Esophagus muscularis mucosa (tissue), 4 donors: ENCODE data around the gene DIAPH3. TPM values are rescaled to one million over a fixed set of nuclear protein-coding genes. Genes with fewer than 3 reads are reported as not detected.

ENCODE experiments used
- DNase-seq: peaks from one replicate; pipeline ENCODE4 v3.0.0-alpha.2; 2017; ENCODE audit errors: extremely low spot score
- H3K27ac ChIP-seq, 4 donors: fragments of 200-600 bp; sonication (generic); replicated peaks in 1 of 4; 1 replicate in 3 of 4; 2 replicates in 1 of 4; pipeline ENCODE4 v1.5.1; 2016 to 2019; ENCODE audit warnings: mild to moderate bottlenecking in 1 of 4
- H3K27me3 ChIP-seq, 4 donors: fragments of 200-600 bp; sonication (generic); one replicate each; pipeline versions ENCODE4 v1.5.1 to v1.6.0; 2016 to 2019
- H3K36me3 ChIP-seq, 4 donors: fragments of 200-600 bp; sonication (generic); one replicate each; pipeline ENCODE4 v1.5.1; 2016 to 2019
- H3K4me1 ChIP-seq, 4 donors: fragments of 200-600 bp; sonication (generic); one replicate each; pipeline ENCODE4 v1.5.1; 2016 to 2019
- H3K4me3 ChIP-seq, 4 donors: fragments of 200-600 bp; sonication (generic); 1 replicate in 2 of 4; 2 replicates in 2 of 4; pipeline ENCODE4 v1.5.1; 2016 to 2019; ENCODE audit warnings: mild to moderate bottlenecking in 4 of 4, moderate library complexity in 1 of 4
- H3K9me3 ChIP-seq, 4 donors: fragments of 200-600 bp; sonication (generic); 1 replicate in 3 of 4; 2 replicates in 1 of 4; pipeline ENCODE4 v1.5.1; 2016 to 2019
- EP300 ChIP-seq: sonication (generic); formaldehyde crosslinking; IDR thresholded peaks from one replicate; pipeline ENCODE4 v1.6.1; 2017; ENCODE audit warnings: antibody characterized with exemption
- POLR2A ChIP-seq: fragments of 450-650 bp; IDR thresholded peaks from one replicate; pipeline ENCODE4 v1.6.1; 2017; ENCODE audit warnings: antibody characterized with exemption, moderate library complexity, mild to moderate bottlenecking, low read depth
- POLR2AphosphoS5 ChIP-seq, 2 donors: sonication (generic); formaldehyde crosslinking; IDR thresholded peaks; one replicate each; pipeline ENCODE4 v1.6.1; 2017; ENCODE audit warnings: antibody characterized with exemption in 2 of 2
- WGBS: methylation state at CpG from one replicate; pipeline ENCODE4 v1.1.5; 2018; 5-methylcytosine and 5-hydroxymethylcytosine counted together
- intact Hi-C: fragments of 100-400 bp; cut with DNase I; formaldehyde crosslinking; loops from one replicate; pipeline ENCODE4 v1.15.1; 2023
- total RNA-seq, 4 donors: library from RNA; depleted of rRNA; stranded (reverse); fragments of >200 nt; gene quantifications; one replicate each; pipeline versions ENCODE4 v1.1.0 to v1.2.1, GENCODE V29; 2016
- TF ChIP-seq, protein P1 (sequence below), 3 experiments: fragments of 200-600 bp in 2 of 3; fragments of 450-650 bp in 1 of 3; sonication (generic) in 2 of 3; IDR thresholded peaks; one replicate each; pipeline ENCODE4 v1.5.1; 2017 to 2019; ENCODE audit warnings: antibody characterized with exemption in 3 of 3, mild to moderate bottlenecking in 2 of 3, moderate library complexity in 1 of 3

The DIAPH3 gene
- total RNA-seq, 4 donors from 2014 or later = under 0.01 to 1.0 (median 0.41) TPM

DNA sequence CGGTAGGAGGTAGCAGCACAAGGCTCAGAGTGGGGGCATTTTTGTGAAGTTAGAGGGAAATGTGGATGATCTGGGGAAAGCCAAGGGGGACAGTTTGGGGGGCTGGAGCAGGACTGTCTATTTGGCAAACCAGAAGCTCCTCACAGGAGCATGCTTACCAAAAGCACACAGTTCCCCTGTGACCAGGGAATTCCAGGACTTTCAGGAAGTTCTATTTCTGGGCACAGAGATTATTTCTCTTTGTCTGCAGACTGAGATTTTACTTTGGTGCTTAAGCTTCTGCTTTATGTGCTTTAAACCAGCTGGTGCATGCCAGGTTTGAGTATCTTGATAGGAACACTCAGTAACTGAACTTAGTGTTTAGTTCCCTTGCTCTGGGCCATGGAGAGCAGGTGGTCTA, 525.3 kb downstream of the DIAPH3 start:
- Histone ChIP-seq H3K4me3 (no peak overlapping the region), H3K27me3 (no peaks in the 10 kb centered on the region), H3K27ac (no peak overlapping the region), H3K9me3 (no peaks in the 10 kb centered on the region), H3K36me3 (no peaks in the 10 kb centered on the region), H3K4me1 (peaks cover 4 to 10% (median 8%) of the 10 kb centered on the region in 4 donors)
- WGBS = 67% methylated on average over 1 of the region's 1 CpG
- intact Hi-C loops = no loop called here
- TF ChIP-seq POLR2A (no peak), POLR2AphosphoS5 (IDR thresholded peaks at IDR 0.05) (no peak), EP300 (no peak)
- TF ChIP-seq, protein P1, sequence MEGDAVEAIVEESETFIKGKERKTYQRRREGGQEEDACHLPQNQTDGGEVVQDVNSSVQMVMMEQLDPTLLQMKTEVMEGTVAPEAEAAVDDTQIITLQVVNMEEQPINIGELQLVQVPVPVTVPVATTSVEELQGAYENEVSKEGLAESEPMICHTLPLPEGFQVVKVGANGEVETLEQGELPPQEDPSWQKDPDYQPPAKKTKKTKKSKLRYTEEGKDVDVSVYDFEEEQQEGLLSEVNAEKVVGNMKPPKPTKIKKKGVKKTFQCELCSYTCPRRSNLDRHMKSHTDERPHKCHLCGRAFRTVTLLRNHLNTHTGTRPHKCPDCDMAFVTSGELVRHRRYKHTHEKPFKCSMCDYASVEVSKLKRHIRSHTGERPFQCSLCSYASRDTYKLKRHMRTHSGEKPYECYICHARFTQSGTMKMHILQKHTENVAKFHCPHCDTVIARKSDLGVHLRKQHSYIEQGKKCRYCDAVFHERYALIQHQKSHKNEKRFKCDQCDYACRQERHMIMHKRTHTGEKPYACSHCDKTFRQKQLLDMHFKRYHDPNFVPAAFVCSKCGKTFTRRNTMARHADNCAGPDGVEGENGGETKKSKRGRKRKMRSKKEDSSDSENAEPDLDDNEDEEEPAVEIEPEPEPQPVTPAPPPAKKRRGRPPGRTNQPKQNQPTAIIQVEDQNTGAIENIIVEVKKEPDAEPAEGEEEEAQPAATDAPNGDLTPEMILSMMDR (IDR thresholded peaks at IDR 0.05) = no peak
- peak; percentile 21 for DNase-seq

- WGBS = 84% methylated on average over 6 of the region's 6 CpGs
- Histone ChIP-seq H3K36me3 (no peaks in the 10 kb centered on the region), H3K27me3 (no peaks in the 10 kb centered on the region), H3K27ac (no peak overlapping the region), H3K9me3 (no peaks in the 10 kb centered on the region), H3K4me1 (peaks cover 10 to 27% (median 24%) of the 10 kb centered on the region in 4 donors), H3K4me3 (no peak overlapping the region)
- intact Hi-C loops = no loop called here
- peak; percentile 66 for DNase-seq
- no peak for TF ChIP-seq POLR2A
- TF ChIP-seq, protein P1 (IDR thresholded peaks at IDR 0.05) = no peak
- TF ChIP-seq EP300 = no peak
- no peak for TF ChIP-seq POLR2AphosphoS5 (IDR thresholded peaks at IDR 0.05)
These were observed 528.1 kb downstream of the DIAPH3 start for GRCh38 chr13:59635589-59635988.

DNA sequence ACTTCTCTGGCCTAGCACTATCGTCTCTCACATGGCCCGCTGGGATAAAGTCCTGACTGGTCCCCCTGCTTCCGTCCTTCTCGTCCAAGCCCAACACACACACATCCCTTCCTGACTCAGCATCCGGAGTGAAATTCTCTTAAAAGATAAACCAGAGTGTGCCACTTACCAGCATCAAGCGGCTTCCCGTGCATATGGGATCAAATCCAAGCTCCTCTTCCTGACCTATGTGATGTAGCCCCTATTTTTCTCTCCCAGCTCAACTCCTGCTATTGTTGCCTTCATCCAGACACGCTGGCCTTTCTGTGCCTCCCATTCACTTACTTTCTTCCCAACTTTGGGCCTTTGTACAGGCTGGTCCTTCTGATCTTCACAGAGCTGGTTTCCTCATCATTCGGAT, 530.4 kb downstream of the DIAPH3 start:
- intact Hi-C loops = no loop called here
- peak overlapping the region in 1 of 4 donors; percentile 31 for H3K27ac ChIP-seq
- TF ChIP-seq POLR2A (no peak), EP300 (no peak), POLR2AphosphoS5 (IDR thresholded peaks at IDR 0.05) (no peak)
- TF ChIP-seq, protein P1 (IDR thresholded peaks at IDR 0.05) = no peak
- no peaks in the 10 kb centered on the region for H3K36me3 ChIP-seq
- 93% methylated on average over 9 of the region's 9 CpGs for WGBS
- H3K4me1 ChIP-seq = peaks cover 3 to 20% (median 19%) of the 10 kb centered on the region in 4 donors
- H3K27me3 ChIP-seq = no peaks in the 10 kb centered on the region
- no peaks in the 10 kb centered on the region for H3K9me3 ChIP-seq
- H3K4me3 ChIP-seq = no peak overlapping the region
- DNase-seq = peak; percentile 72

GRCh38 chr13:59631271-59631670, 532.5 kb downstream of the DIAPH3 start:
- DNase-seq = peak; percentile 50
- no peak overlapping the region for H3K4me3 ChIP-seq
- H3K27ac ChIP-seq = no peak overlapping the region
- TF ChIP-seq POLR2A (no peak), EP300 (no peak), POLR2AphosphoS5 (IDR thresholded peaks at IDR 0.05) (no peak)
- TF ChIP-seq, protein P1 (IDR thresholded peaks at IDR 0.05) = no peak
- H3K27me3 ChIP-seq = no peaks in the 10 kb centered on the region
- H3K9me3 ChIP-seq = no peaks in the 10 kb centered on the region
- intact Hi-C loops = no loop called here
- 46% methylated on average over 1 of the region's 1 CpG for WGBS
- no peaks in the 10 kb centered on the region for H3K36me3 ChIP-seq
- peaks cover 0 to 19% (median 18%) of the 10 kb centered on the region in 4 donors for H3K4me1 ChIP-seq

DNA sequence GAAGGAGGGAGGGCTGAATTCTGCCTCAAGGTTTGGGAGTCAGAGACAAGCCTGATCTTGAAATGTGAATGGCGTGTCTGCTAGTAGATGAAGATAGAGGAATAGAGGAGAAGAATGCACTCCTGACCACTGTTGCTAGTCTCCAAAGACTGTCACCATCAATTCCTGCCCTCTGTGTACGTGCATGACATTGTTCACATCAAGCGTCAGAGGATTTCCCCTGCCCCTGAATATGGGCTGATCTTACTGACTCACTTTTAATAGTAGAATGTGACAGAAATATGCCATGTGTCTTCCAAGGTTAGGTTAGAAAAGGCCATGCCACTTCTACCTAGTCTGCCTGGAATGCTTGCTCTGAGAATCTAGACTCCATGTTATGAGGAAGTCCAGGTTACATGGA, 538.6 kb downstream of the DIAPH3 start:
- no peaks in the 10 kb centered on the region for H3K4me1 ChIP-seq
- H3K9me3 ChIP-seq = no peaks in the 10 kb centered on the region
- WGBS = 91% methylated on average over 3 of the region's 3 CpGs
- no peak for DNase-seq
- TF ChIP-seq EP300 = no peak
- no peak for TF ChIP-seq POLR2AphosphoS5 (IDR thresholded peaks at IDR 0.05)
- TF ChIP-seq, protein P1 (IDR thresholded peaks at IDR 0.05) = no peak
- no peak for TF ChIP-seq POLR2A
- H3K4me3 ChIP-seq = no peak overlapping the region
- H3K27me3 ChIP-seq = no peaks in the 10 kb centered on the region
- no peak overlapping the region for H3K27ac ChIP-seq
- H3K36me3 ChIP-seq = no peaks in the 10 kb centered on the region
- intact Hi-C loops = no loop called here
